ENCODE measurements around the gene TUSC1.
A peak's percentile ranks its signal among the peaks of the same experiment; 100 is the strongest.
"Not testable (repeated sequence)": the region's sequence is repeated elsewhere in the genome, so short reads cannot be mapped to it uniquely, and the experiment has no call there.

The TUSC1 gene

DNA sequence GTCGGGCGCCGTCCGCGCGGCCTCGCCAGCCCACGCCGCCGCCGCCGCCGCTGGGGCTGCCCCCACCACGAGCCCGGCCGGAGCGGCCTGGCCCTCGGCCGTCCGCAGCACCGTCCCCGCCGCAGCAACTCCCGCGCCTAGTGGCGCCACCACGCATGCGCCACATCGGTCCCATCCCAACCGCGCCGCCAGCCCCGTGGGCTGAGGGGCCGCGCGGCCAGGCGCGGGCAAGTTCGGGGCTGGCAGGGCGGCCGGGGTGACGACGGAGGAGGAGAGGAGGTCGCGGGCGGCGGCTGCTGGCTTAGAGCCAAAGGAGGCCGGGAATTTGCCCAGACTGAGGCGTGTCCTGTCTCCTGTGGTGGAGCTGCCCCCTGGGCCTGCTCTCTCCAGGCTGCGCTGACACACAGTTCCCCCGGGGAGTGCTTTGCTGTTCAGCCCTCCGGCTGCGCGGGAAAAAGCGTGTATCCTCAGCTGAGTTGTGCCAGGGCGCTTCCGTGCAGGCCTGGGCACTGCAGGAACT is at the start of gene TUSC1:
Gene TUSC1, minus strand, starts transcription at position 298 of the 520 bp plus-strand sequence. Its CDS starts 132 bp downstream, at position 166.
- peak; percentile 83 for DNase-seq

- no peak for DNase-seq
Measured at GRCh38 chr9:25726871-25727410, 48.7 kb upstream of the TUSC1 start.

GRCh38 chr9:25724424-25724823 is 46.2 kb upstream of the TUSC1 start:
- no peak for DNase-seq

DNA sequence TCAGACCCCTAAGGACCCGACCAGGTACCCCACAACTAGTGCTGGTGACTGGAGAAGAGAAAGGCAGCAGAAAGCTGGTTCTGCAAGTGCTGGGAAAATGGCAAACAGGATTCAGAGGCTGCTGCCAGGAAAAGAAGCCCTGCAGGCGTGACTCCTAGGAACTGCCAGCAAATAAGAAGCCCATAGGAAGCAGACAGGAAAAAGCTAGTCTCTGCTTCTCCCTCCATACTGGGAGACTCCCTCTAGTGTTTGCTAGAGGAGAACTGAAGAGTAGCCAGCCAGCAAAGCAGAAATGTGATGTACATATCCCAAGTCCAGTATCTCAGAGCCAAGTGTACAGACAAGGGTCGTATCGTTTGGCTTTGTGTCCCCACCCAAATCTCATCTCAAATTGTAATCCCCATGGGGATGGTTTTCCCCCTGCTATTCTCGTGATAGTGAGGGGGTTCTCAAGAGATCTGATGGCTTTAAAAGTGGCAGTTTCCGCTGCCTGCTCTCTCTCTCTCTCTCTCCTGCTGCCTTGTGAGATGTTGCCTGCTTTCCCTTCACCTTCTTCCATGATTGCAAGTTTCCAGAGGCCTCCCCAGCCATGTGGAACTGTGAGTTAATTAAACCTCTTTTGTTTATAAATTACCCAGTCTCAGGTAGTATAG is 38.1 kb upstream of the TUSC1 start:
- peak; percentile 44 for DNase-seq

GRCh38 chr9:25709941-25710340 is 31.7 kb upstream of the TUSC1 start:
- DNase-seq = no peak

DNA sequence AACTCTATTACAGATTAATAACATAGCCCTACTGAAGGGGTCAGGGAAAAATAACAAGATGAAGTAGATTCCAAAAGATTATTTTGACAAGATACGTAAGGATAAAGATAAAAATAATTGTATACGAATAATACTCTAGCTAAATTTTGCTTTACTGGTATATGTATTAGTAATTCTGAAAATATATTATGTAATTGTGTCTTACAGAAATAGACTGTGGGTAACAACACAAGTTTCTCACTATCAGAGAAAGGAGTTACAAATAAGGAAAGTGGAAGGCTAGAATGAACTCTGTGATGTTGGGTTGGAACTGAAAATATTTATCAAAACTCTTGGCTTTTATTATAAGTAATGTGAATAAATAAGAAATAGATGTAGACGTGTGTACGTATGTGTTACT is 26.6 kb upstream of the TUSC1 start:
- no peak for DNase-seq

- no peak for DNase-seq
Measured at GRCh38 chr9:25703701-25704357, 25.6 kb upstream of the TUSC1 start.

- DNase-seq = no peak
Measured at GRCh38 chr9:25702536-25702935, 24.3 kb upstream of the TUSC1 start.

- DNase-seq = not testable (repeated sequence)
Measured at GRCh38 chr9:25700899-25701298, 22.7 kb upstream of the TUSC1 start.

GRCh38 chr9:25700430-25700829 is 22.2 kb upstream of the TUSC1 start:
- no peak for DNase-seq

- DNase-seq = no peak
Measured at GRCh38 chr9:25691786-25692185, 13.5 kb upstream of the TUSC1 start.

GRCh38 chr9:25684321-25684720 is 6.1 kb upstream of the TUSC1 start:
- DNase-seq = no peak

GRCh38 chr9:25681266-25681665 is 3.0 kb upstream of the TUSC1 start:
- DNase-seq = no peak

- DNase-seq = no peak
Measured at GRCh38 chr9:25678846-25679360, 659 bp upstream of the TUSC1 start.

GRCh38 chr9:25677301-25678146 is 720 bp downstream of the TUSC1 start:
- DNase-seq = peak; percentile 48

DNA sequence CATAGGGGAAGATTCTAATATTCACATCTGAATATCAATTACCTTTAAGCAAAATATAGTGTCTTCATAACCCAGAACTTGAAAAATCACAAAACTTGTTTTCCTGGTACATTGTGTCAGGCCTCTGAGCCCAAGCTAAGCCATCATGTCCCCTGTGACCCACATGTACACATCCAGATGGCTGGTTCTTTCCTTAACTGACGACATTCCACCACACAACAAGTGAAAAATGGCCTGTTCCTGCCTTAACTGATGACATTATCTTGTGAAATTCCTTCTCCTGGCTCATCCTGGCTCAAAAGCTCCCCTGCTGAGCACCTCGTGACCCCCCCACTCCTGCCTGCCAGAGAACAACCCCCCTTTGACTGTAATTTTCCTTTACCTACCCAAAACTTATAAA is 2.4 kb downstream of the TUSC1 start:
- DNase-seq = not testable (repeated sequence)

- no peak for DNase-seq
Measured at GRCh38 chr9:25658571-25658970, 19.7 kb downstream of the TUSC1 start.

DNA sequence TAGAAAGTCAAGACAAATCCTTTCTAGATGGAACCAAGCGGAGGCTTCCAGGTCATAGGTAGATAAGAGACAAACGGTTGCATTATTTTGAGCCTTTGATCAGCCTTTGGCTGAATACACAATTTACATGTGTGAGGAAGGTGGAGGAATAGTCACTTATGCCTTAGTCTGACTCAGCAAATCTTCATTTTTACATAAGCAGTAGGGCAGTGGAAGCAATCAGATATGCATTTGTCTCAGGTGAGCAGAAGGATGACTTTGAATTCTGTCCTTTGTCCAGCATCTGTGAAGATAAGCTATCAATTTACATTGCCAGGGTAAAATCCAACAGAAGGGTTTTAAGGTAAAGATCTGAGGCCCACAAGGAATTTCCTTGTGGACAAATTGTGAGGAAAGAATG is 23.8 kb downstream of the TUSC1 start:
- DNase-seq = no peak

- DNase-seq = no peak
Measured at GRCh38 chr9:25648116-25648515, 30.1 kb downstream of the TUSC1 start.

DNA sequence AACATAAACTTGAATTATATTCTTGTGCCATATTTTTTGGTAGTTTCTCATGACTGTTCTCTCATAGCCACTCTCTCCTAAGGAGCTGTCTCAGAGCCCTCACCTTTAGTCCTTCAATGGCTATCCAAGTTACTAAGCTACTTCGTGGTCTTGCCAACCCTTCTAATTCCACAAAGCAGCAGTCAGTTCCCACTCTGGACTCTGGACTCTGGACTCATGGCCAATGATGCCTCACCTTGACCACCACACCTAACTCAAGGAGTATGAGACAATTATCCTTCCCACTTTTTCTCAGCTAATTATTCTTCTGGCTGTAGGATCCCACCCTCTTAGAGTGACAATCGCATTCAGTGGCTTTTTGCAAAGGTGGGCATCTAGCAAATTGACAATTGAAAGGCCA is 42.2 kb downstream of the TUSC1 start:
- no peak for DNase-seq

- no peak for DNase-seq
Measured at GRCh38 chr9:25629231-25629630, 49.0 kb downstream of the TUSC1 start.

Data from COR-L47 (cell line).